AG10803 (cell line): Measurements from ENCODE around the gene PEX19.
A peak's percentile ranks its signal among the peaks of the same experiment; 100 is the strongest.

Experiments used
- DNase-seq: peaks from one replicate; pipeline ENCODE4 v3.0.0; 2010; ENCODE audit warnings: low read depth
- H3K4me3 ChIP-seq: 2 replicates; pipeline ENCODE4 v1.5.1; 2011; ENCODE audit warnings: mild to moderate bottlenecking, low read length, control low read depth
- TF ChIP-seq, protein P1 (sequence below): conservative IDR thresholded peaks from 2 replicates; pipeline ENCODE4 v1.5.1; 2011; ENCODE audit warnings: mild to moderate bottlenecking, low read length, control low read depth, inconsistent platforms

Gene PEX19

DNA sequence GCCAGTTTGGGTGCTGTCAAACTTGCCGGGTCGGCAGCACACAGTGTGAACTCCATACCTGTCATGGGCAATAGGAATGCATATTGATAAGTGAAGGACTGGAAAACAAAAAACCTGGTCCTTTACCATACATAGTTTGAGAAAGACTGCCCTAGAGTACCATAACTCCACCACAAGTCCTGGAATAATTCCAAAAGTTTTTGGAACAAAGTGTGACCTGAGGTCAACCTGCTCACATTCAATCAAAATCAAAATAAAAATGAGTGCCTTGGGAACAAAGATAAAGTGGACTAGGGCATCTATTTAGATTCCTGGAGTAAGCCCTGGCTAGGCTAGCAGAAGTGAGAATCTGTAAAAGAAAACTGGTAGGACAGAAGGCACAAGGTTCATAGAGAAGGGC is 7.6 kb downstream of the PEX19 start:
- H3K4me3 ChIP-seq = no peak overlapping the region
- no peak for DNase-seq
- TF ChIP-seq, protein P1, sequence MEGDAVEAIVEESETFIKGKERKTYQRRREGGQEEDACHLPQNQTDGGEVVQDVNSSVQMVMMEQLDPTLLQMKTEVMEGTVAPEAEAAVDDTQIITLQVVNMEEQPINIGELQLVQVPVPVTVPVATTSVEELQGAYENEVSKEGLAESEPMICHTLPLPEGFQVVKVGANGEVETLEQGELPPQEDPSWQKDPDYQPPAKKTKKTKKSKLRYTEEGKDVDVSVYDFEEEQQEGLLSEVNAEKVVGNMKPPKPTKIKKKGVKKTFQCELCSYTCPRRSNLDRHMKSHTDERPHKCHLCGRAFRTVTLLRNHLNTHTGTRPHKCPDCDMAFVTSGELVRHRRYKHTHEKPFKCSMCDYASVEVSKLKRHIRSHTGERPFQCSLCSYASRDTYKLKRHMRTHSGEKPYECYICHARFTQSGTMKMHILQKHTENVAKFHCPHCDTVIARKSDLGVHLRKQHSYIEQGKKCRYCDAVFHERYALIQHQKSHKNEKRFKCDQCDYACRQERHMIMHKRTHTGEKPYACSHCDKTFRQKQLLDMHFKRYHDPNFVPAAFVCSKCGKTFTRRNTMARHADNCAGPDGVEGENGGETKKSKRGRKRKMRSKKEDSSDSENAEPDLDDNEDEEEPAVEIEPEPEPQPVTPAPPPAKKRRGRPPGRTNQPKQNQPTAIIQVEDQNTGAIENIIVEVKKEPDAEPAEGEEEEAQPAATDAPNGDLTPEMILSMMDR = no peak

DNA sequence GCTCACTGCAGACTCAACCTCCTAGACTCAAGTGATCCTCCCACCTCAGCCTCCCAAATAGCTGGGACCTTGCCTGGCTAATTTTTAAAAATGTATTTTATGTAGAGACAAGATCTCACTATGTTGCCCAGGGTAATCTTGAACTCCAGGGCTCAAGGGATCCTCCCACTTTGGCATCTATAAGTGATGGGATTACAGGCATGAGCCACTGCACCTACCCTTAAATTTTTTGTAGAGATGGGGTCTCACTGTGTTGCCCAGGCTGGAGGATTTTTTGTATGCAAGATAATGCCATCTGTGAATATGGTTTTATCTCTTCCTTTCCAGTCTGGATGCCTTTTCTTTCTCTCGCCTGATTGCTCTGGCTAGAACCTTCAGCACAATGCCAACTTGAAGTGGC is 13.9 kb downstream of the PEX19 start:
- no peak for DNase-seq
- TF ChIP-seq, protein P1 = no peak
- no peak overlapping the region for H3K4me3 ChIP-seq

DNA sequence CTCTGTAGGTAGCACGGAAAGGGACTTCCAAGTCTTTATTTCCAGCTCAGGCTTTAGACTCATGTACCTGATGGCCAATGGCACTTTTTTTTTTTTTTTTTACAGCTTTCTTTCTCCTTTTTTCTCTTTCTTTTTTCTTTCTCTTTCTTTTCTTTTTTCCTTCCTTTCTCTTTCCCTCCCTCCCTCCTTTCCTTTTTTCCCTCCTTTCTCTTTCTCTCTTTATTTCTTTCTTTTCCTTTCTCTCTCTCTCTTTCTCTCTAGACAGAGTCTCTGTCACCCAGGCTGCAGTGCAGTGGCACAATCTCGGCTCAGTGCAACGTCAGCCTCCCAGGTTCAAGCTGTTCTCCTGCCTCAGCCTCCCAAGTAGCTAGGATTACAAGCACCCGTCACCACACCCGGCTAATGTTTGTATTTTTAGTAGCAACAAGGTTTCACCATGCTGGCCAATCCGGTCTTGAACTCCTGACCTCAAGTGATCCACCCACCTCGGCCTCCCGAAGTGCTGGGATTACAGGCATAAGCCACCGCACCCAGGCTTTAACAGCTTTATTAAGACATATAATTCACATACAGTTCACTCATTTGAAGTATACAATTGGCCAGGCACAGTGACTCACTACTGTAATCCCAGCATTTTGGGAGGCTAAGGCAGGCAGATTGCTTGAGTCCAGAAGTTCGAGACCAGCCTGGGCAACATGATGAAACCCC is 17.5 kb downstream of the PEX19 start:
- TF ChIP-seq, protein P1 = no peak
- no peak overlapping the region for H3K4me3 ChIP-seq
- DNase-seq = no peak

DNA sequence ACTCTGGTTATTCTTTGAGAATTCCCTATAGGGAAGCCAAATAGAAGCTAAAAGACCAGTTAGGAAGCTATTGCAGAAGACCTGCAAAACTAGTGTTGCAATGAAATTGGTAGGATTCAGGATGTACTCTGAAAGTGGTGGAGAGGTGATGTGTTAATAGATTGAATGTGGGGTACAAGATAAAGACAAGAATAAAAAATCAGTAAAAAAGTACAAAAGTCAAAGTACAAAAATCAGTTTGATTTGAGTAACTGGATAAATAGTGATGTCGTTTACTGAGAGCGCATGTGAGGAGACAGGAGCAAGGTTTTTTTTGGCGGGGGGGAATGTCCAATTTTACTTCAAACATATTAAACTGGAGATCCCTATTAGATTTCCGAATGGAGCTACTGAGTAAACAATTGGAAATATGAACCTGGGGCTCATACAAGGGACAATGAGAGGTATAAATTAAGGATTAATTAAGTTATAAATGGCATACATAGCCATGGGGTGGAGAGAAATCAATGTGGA is 20.1 kb downstream of the PEX19 start:
- TF ChIP-seq, protein P1 = no peak
- no peak for DNase-seq
- H3K4me3 ChIP-seq = no peak overlapping the region

DNA sequence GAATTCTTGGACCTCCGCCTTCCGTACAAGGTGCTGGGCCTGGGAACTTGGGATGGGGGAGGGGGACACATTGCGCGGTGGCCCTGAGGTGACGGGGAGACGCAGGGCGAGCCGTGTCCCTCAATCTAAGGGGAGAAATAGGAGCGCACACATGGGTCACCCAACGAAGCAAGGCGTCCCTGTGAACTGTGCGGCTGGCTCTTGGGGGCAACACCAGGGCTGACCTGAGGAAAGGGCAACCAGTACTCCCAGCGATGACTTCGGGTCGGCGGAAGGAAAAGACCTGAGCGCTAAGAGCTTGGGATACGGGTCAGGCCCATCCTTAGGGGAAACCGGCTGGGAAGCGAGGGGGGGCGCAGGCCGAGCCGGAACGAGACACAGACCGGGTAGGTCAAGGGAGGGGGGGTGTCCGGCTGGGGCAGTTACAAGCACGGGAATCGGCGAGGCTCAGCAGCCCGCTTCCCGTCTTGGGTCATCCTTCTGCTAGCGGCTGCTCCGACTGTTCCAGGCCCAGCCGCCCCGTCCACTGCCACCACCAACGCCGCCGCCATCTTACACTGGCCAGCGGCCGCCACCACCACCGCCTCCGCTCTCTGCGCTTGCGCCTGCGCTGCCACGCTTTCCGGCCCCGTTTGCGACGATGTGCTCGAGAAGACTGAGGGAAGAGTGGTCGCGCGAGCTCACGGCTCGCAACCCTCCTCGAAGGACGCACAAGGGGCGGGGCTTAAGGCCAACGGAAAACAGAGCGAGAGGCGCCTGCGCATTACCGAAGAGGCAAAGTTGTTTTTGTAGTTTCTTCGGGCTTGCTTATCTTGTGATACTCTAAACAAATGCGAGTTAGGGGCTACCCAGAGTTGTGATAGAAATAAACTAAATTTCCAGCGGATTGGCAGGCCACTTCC is 22.8 kb downstream of the PEX19 start, which contains the start of gene DCAF8:
Gene DCAF8, minus strand, starts transcription at position 657 of the 902 bp plus-strand sequence. CDS start 18,541 bp downstream, outside the sequence.
- peak; percentile 97 for DNase-seq
- H3K4me3 ChIP-seq = peak within 1 kb of the TSS; percentile 100
- TF ChIP-seq, protein P1 = no peak

DNA sequence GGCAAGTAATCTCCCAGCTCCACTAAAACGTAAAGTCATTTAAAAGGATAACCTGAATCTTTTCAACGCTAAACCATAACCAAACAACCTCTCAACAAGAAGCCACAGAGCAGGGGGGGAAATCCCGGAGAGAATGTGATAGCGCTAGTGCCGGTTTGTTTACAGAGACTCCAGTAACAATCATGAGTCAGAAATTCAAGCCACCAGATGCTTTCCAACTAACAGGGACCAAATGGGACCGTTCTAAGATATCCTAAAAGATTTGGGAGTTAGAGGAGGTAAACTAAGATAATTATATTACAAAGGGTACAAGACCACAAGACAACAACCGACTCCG is 23.4 kb downstream of the PEX19 start:
- TF ChIP-seq, protein P1 = no peak
- DNase-seq = peak; percentile 76
- H3K4me3 ChIP-seq = peak overlapping the region; percentile 100
